Esophagus (tissue), 2 donors: Measurements from ENCODE around the gene GPR183. TPM values are rescaled to one million over a fixed set of nuclear protein-coding genes. Genes with fewer than 3 reads are reported as not detected.
"Not testable (repeated sequence)": the region's sequence is repeated elsewhere in the genome, so short reads cannot be mapped to it uniquely, and the experiment has no call there.

Source experiments
- H3K27ac ChIP-seq, 2 donors: one replicate each; pipeline ENCODE4 v1.5.1; 2013; ENCODE audit warnings: low read depth in 2 of 2, mild to moderate bottlenecking in 2 of 2, inconsistent platforms in 1 of 2, low read length in 1 of 2, moderate library complexity in 1 of 2
- H3K27me3 ChIP-seq, 2 donors: one replicate each; pipeline ENCODE4 v1.6.1; 2013; ENCODE audit warnings: low read length in 2 of 2, control low read depth in 1 of 2, mild to moderate bottlenecking in 1 of 2; ENCODE audit not compliant: insufficient read depth in 2 of 2, control insufficient read depth in 1 of 2
- H3K36me3 ChIP-seq, 2 donors: one replicate each; pipeline ENCODE4 v1.6.1; 2013; ENCODE audit warnings: low read length in 1 of 2; ENCODE audit not compliant: control insufficient read depth in 2 of 2, insufficient read depth in 2 of 2
- H3K4me1 ChIP-seq, 2 donors: one replicate each; pipeline ENCODE4 v1.6.1; 2013; ENCODE audit warnings: low read length in 1 of 2; ENCODE audit not compliant: control insufficient read depth in 2 of 2, insufficient read depth in 2 of 2
- H3K4me3 ChIP-seq, 2 donors: one replicate each; pipeline ENCODE4 v1.5.1; 2013; ENCODE audit warnings: low read length in 2 of 2, mild to moderate bottlenecking in 2 of 2, low read depth in 1 of 2, moderate library complexity in 1 of 2
- H3K9me3 ChIP-seq, 2 donors: one replicate each; pipeline ENCODE4 v1.6.1; 2013; ENCODE audit warnings: mild to moderate bottlenecking in 2 of 2, low read depth in 1 of 2, low read length in 1 of 2, moderate library complexity in 1 of 2; ENCODE audit not compliant: control insufficient read depth in 2 of 2, insufficient read depth in 1 of 2
- WGBS, 2 donors: extraction: QIAGEN DNeasy Blood & Tissue Kit; methylation state at CpG; one replicate each; pipeline ENCODE4 v1.1.7; 2013; 5-methylcytosine and 5-hydroxymethylcytosine counted together
- polyA plus RNA-seq, 2 donors: library from polyadenylated mRNA; stranded (reverse); fragments of 200-250 nt; gene quantifications; one replicate each; pipeline ENCODE4 v1.2.3, GENCODE V29; 2013
- donor health status: healthy with polysubstance abuse.
- donor health status: Bipolar disorder and iron deficiency.

The GPR183 gene
- polyA plus RNA-seq, 2 donors: 1.5 to 2.2 TPM

- H3K36me3 ChIP-seq, H3K27ac ChIP-seq: not testable (repeated sequence)
Observed at GRCh38 chr13:99249606-99250005, 57.6 kb downstream of the GPR183 start.

GRCh38 chr13:99249178-99249577 lies 58.0 kb downstream of the GPR183 start:
- 98% methylated on average over 3 of the region's 3 CpGs for WGBS, 2 donors

More at GRCh38 chr13:99249606-99250005, 57.6 kb downstream of the GPR183 start:
- not testable (repeated sequence) for H3K4me3 ChIP-seq, H3K9me3 ChIP-seq, H3K4me1 ChIP-seq, H3K27me3 ChIP-seq
- WGBS, 2 donors: 96 to 99% methylated on average over 2 of the region's 2 CpGs

DNA sequence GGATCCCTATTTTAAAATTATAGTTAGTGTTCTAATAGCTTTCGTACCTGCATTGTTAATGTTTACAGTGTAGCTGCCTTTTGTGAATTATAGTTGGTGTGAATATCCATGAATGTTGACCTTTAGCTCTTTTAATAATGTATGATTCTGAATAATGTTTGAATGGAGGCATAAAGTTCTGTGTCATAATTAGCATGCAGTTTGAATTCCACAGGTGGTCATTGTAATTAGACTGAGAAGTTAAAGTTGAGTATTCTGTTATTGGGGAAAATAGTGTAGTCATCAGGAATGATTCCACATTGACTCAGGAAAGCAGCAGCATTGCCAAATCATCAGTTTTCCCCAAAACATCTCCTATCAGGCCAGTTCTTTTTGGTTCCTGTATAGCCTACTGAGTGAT lies 61.1 kb downstream of the GPR183 start:
- Histone ChIP-seq H3K36me3 (no peaks in the 10 kb centered on the region), H3K9me3 (no peaks in the 10 kb centered on the region), H3K4me3 (no peak overlapping the region), H3K27me3 (no peaks in the 10 kb centered on the region), H3K4me1 (no peaks in the 10 kb centered on the region), H3K27ac (no peak overlapping the region)
- 96% methylated on average over 1 of the region's 1 CpG for WGBS, 2 donors

More at GRCh38 chr13:99249178-99249577, 58.0 kb downstream of the GPR183 start:
- H3K4me3 ChIP-seq, H3K27me3 ChIP-seq, H3K9me3 ChIP-seq, H3K4me1 ChIP-seq, H3K36me3 ChIP-seq, H3K27ac ChIP-seq: not testable (repeated sequence)

Other genes with a start within 250 kb of the GPR183 start
- 10 to 100 TPM; 63.0 to 70.1 TPM for gene UBAC2, start 106.5 kb downstream of the GPR183 start, polyA plus RNA-seq
- under 1 TPM; 0.12 to 0.24 TPM for gene GPR18, start 49.0 kb downstream of the GPR183 start, polyA plus RNA-seq
- 10 to 100 TPM; 26.3 to 48.0 TPM for gene TM9SF2, start 194.1 kb upstream of the GPR183 start, polyA plus RNA-seq